Neural progenitor cell (in vitro differentiated cells): Measurements from ENCODE around the gene IL4I1.

Experiments used
- EZH2 ChIP-seq: fragments of 200-600 bp; sonication (generic); IDR thresholded peaks from 2 replicates; pipeline ENCODE4 v1.6.1; 2017; ENCODE audit warnings: antibody characterized with exemption, mild to moderate bottlenecking, moderate library complexity
- EZH2phosphoT487 ChIP-seq: fragments of 200-600 bp; sonication (generic); IDR thresholded peaks from 2 replicates; pipeline ENCODE4 v1.6.1; 2017; ENCODE audit warnings: antibody characterized with exemption
- TF ChIP-seq, protein P1 (sequence below): fragments of 200-600 bp; sonication (generic); IDR thresholded peaks from 2 replicates; pipeline ENCODE4 v1.5.1; 2017; ENCODE audit warnings: antibody characterized with exemption, mild to moderate bottlenecking

DNA sequence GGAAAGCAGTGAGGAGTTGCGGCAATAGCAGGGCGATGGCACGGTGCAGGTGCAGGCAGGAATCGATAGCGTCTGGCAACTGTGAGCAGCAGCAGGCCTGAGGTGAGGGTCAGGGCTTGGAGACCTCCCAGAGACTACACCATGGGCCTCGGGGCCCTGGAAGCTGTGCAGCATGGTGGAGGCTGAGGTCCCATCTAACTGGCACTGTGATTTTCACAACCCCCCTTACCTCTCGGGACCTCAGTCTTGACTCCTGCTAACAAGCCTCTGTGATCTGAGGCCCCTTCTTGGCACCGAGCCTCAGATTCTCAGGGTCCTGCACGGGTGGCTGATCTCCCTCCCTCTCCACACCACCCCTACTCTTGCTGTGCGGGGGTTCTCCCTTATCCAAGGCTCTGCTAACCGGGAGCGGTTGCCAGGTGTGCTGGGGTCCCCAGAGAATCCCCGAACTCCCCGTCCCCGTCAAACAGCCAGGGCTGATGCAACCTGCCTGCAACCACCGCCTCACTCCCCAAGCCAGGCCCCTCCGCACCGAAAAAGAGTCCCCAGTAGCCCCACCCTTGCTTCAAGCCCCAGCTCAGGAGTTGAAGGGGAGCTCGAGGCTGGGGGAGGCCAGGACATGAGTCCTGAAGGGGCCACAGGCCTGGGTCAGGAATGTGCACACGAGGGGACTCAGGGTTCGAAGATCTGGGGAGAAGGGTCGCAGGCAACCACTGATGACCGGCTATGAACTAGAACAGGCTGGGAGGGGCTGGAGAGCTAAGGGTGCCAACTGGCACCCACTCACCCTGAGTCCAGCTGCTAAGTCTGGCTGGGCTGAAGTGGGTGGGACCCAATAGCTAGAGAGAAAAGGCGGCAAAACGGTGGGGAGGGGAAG lies 27.6 kb upstream of the IL4I1 start:
- TF ChIP-seq EZH2phosphoT487 (no peak), EZH2 (no peak)
- TF ChIP-seq, protein P1, sequence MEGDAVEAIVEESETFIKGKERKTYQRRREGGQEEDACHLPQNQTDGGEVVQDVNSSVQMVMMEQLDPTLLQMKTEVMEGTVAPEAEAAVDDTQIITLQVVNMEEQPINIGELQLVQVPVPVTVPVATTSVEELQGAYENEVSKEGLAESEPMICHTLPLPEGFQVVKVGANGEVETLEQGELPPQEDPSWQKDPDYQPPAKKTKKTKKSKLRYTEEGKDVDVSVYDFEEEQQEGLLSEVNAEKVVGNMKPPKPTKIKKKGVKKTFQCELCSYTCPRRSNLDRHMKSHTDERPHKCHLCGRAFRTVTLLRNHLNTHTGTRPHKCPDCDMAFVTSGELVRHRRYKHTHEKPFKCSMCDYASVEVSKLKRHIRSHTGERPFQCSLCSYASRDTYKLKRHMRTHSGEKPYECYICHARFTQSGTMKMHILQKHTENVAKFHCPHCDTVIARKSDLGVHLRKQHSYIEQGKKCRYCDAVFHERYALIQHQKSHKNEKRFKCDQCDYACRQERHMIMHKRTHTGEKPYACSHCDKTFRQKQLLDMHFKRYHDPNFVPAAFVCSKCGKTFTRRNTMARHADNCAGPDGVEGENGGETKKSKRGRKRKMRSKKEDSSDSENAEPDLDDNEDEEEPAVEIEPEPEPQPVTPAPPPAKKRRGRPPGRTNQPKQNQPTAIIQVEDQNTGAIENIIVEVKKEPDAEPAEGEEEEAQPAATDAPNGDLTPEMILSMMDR, result no peak
